HG02678 (cell line): Measurements from ENCODE around the gene FOXN4.

Source experiments
- ATAC-seq: cut with Tn5 transposase; IDR thresholded peaks from one replicate; pipeline ENCODE4 v1.9.1; 2021; ENCODE audit warnings: mild to moderate bottlenecking, moderate library complexity; ENCODE audit not compliant: unreplicated experiment

Gene FOXN4

GRCh38 chr12:109261087-109261486 is 48.0 kb downstream of the FOXN4 start:
- no peak for ATAC-seq

DNA sequence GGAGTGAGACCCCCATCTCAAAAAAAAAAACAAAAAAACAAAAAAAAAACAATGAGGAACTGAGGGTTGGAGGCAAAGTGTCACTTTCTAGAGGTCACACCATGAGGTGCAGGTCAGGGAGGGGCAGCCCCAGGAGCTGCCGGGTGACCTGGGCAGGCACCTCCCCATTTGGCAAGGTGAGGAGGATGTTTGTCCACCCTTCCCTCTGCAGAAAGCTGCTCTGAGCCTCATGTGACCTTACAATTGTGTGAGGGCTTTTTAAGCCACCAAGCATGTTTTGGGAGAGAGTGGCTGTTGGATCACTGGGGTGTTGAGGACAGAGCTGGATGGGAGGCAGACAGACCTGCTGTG is 49.6 kb downstream of the FOXN4 start:
- no peak for ATAC-seq

- no peak for ATAC-seq
These were observed 50.2 kb downstream of the FOXN4 start for GRCh38 chr12:109258607-109259544.

DNA sequence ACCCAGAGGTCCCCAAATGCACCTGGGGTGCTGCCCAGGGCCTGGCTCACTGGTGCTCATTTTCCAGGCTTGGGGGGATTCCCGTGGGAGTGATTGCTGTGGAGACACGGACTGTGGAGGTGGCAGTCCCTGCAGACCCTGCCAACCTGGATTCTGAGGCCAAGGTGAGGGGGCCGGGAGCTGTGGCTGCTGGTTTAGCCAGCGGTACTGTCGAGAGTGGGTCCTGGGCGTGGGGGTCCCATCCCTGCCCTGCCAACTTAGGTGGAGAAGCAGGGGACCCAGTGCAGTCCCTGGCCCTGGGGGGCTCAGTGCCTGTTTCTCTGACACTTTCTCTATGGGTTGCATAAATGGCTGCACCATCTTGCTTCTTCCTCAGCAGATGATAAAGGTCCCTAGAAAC is 50.9 kb downstream of the FOXN4 start:
- no peak for ATAC-seq

GRCh38 chr12:109256011-109256410 is 53.1 kb downstream of the FOXN4 start:
- ATAC-seq: no peak

- no peak for ATAC-seq
These were observed 53.7 kb downstream of the FOXN4 start for GRCh38 chr12:109255377-109255776.

DNA sequence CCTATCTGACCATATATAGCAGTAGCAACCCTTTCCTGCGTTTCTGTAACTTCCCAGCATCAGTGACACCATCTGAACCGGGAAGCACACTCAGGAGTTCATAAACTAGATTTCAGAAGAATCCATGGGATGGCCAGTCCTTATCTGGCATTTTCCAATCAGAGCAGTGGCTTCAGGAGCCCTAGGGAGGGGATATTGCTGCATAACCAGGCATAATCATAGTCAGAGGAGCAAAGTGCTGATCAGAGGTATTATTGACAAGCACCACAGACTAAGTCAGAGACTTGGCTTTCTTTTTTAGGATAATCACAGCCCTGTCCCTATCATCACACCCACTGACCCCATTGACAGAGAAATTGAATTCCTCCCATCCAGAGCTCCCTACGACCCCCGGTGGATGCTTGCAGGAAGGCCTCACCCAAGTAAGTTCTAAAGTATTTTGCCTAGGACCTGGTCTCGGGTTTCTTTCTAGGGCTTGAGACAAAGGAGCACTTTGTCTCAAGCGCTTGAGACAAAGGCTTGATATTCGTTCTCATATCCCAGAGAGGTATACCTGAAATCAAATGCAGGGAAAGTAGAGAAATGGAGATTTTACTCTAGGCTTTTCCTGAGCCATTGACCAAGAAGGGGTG is 55.1 kb downstream of the FOXN4 start:
- ATAC-seq: no peak

DNA sequence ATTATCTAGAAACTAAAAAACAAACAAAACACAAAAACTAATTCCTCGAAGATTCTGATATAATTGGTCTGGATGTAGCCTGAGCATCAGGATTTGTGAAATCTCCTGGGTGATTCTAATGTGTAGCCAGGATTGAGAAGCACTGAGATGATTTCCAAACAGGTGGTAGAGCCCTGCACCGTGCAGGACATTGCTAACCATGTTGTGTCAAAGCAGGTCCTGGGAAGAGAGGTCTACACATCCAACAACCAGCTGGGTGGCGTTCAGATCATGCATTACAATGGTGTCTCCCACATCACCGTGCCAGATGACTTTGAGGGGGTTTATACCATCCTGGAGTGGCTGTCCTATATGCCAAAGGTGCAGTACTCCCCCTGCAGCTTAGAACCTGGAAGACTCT is 56.3 kb downstream of the FOXN4 start:
- no peak for ATAC-seq

DNA sequence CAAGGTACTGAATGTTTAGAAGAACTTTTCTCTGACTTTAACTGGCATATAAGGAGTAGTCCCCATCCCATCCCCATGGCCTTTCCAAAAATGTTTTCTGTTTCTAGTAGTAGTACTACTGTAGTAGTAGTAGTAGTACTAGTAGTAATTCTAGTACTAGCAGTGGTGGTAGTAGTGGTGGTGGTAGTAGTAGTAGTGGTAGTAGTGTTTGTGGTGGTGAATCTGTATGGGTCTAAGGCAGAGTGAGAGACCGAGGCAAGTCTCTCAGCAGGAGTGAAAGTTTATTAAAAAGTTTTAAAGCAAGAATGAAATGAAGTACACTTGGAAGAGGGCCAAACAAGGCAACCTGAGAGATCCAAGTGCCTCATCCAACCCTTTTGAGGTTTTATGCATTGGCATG is 58.6 kb downstream of the FOXN4 start:
- ATAC-seq: no peak

GRCh38 chr12:109247831-109248654 is 61.0 kb downstream of the FOXN4 start:
- ATAC-seq: no peak

- ATAC-seq: no peak
These were observed 62.9 kb downstream of the FOXN4 start for GRCh38 chr12:109246221-109246620.

- no peak for ATAC-seq
These were observed 65.0 kb downstream of the FOXN4 start for GRCh38 chr12:109244073-109244472.

DNA sequence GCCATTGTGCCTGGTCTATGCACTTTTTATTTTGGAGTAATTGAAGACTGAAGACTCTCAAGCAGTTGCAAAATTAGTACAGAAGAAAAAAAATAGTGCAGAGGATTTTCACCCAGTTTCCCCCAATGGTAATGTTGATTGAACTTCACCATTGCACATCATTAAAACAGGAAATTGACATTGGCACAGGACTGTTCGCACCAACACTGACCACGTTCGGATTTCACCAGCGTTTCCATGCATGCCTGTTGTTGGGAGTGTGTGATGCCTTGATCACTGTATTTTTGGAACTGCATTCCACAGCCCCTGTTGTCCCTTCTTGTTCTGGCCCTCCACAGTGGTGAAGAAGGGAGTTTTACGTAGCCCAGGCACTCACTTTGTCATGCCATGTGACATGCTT is 67.1 kb downstream of the FOXN4 start:
- no peak for ATAC-seq

- no peak for ATAC-seq
These were observed 68.7 kb downstream of the FOXN4 start for GRCh38 chr12:109240365-109240764.

DNA sequence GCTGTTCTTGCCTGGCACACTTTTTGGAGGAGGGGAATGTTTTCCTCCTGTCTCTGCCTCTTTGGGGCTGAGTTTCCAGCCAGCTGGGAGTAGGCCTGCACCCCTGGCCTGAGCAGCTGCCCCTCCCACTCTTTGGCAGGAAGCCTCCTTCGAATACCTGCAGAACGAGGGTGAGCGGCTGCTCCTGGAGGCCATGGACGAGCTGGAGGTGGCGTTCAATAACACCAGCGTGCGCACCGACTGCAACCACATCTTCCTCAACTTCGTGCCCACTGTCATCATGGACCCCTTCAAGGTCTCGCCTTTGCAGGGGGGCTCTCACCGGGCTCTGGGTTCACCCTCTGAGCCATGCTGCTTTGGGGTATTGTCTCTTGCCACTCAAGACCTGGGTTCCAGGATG is 69.4 kb downstream of the FOXN4 start:
- ATAC-seq: no peak

- no peak for ATAC-seq
These were observed 69.9 kb downstream of the FOXN4 start for GRCh38 chr12:109239179-109239578.

- ATAC-seq: no peak
These were observed 72.8 kb downstream of the FOXN4 start for GRCh38 chr12:109236257-109236656.

GRCh38 chr12:109234012-109234411 is 75.1 kb downstream of the FOXN4 start:
- no peak for ATAC-seq

DNA sequence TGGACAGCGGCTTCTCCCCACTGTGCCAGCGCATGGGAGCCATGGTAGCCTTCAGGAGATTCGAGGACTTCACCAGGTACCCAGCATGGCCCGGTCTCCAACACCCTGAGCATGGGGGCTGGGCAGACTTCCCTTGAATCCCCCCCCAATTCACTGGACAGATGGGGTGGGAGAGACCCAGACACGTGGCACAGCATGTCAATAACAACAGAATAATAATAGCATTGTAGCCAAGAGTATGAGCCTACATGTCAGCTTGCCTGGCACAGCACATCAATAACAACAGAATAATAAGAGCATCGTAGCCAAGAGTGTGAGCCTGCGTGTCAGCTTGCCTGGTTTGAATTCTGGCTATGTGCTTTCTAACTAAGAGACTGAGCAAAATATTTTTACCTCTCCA is 76.4 kb downstream of the FOXN4 start:
- no peak for ATAC-seq

- no peak for ATAC-seq
These were observed 78.9 kb downstream of the FOXN4 start for GRCh38 chr12:109230193-109230592.

GRCh38 chr12:109228664-109229063 is 80.4 kb downstream of the FOXN4 start:
- ATAC-seq: no peak
